Peyer's patch (tissue), 4 donors: Measurements from ENCODE around the gene NRXN3. TPM values are rescaled to one million over a fixed set of nuclear protein-coding genes. Genes with fewer than 3 reads are reported as not detected.

Experiments
- DNase-seq, 3 donors: peaks; one replicate each; pipeline ENCODE4 v3.0.0-alpha.2; 2017 to 2019
- H3K27ac ChIP-seq, 4 donors: fragments of 200-600 bp; sonication (generic); one replicate each; pipeline ENCODE4 v1.5.1; 2016 to 2019
- H3K27me3 ChIP-seq, 2 donors: fragments of 200-600 bp; sonication (generic); one replicate each; pipeline ENCODE4 v1.5.1; 2019
- H3K36me3 ChIP-seq, 3 donors: fragments of 200-600 bp; sonication (generic); one replicate each; pipeline ENCODE4 v1.5.1; 2016 to 2019
- H3K4me1 ChIP-seq, 4 donors: fragments of 200-600 bp; sonication (generic); one replicate each; pipeline ENCODE4 v1.5.1; 2016 to 2019
- H3K4me3 ChIP-seq, 4 donors: fragments of 200-600 bp; sonication (generic); 1 replicate in 3 of 4; 2 replicates in 1 of 4; pipeline ENCODE4 v1.5.1; 2016 to 2019; ENCODE audit warnings: mild to moderate bottlenecking in 1 of 4
- H3K9me3 ChIP-seq, 4 donors: fragments of 200-600 bp; sonication (generic); one replicate each; pipeline ENCODE4 v1.5.1; 2016 to 2019; ENCODE audit warnings: mild to moderate bottlenecking in 1 of 4
- CTCF ChIP-seq, 6 experiments: fragments of 450-650 bp in 4 of 6; fragments of 200-600 bp in 2 of 6; sonication (generic) in 1 of 6; IDR thresholded peaks; one replicate each; pipeline ENCODE4 v1.5.1; 2017 to 2019; ENCODE audit warnings: antibody characterized with exemption in 6 of 6, mild to moderate bottlenecking in 3 of 6, moderate library complexity in 1 of 6
- POLR2A ChIP-seq, 2 donors: fragments of 450-650 bp; IDR thresholded peaks; one replicate each; pipeline ENCODE4 v1.5.1; 2017; ENCODE audit warnings: antibody characterized with exemption in 2 of 2, mild to moderate bottlenecking in 2 of 2, moderate library complexity in 2 of 2
- total RNA-seq, 4 donors: library from RNA; depleted of rRNA; stranded (reverse); fragments of >200 nt; gene quantifications; one replicate each; pipeline ENCODE4 v1.1.0, GENCODE V29; 2016

Gene NRXN3
- total RNA-seq, 4 donors from 2014 or later, result 1.6 to 10.2 (median 4.4) TPM

GRCh38 chr14:79613625-79614024 lies 1443.5 kb downstream of the NRXN3 start:
- no peaks in the 10 kb centered on the region for H3K27me3 ChIP-seq
- H3K36me3 ChIP-seq, result no peaks in the 10 kb centered on the region
- H3K9me3 ChIP-seq, result no peaks in the 10 kb centered on the region
- no peak for DNase-seq
- TF ChIP-seq CTCF (IDR thresholded peaks at IDR 0.05) (no peak), POLR2A (IDR thresholded peaks at IDR 0.05) (no peak)
- H3K4me3 ChIP-seq, result no peak overlapping the region
- H3K4me1 ChIP-seq, result no peaks in the 10 kb centered on the region
- no peak overlapping the region for H3K27ac ChIP-seq

GRCh38 chr14:79614448-79614847 lies 1444.3 kb downstream of the NRXN3 start:
- Histone ChIP-seq H3K36me3 (no peaks in the 10 kb centered on the region), H3K4me3 (no peak overlapping the region), H3K4me1 (no peaks in the 10 kb centered on the region), H3K27ac (no peak overlapping the region), H3K27me3 (no peaks in the 10 kb centered on the region), H3K9me3 (no peaks in the 10 kb centered on the region)
- DNase-seq, result no peak
- TF ChIP-seq CTCF (IDR thresholded peaks at IDR 0.05) (no peak), POLR2A (IDR thresholded peaks at IDR 0.05) (no peak)

- no peak for DNase-seq
- no peak overlapping the region for H3K27ac ChIP-seq
- TF ChIP-seq CTCF (IDR thresholded peaks at IDR 0.05), result no peak
- H3K4me1 ChIP-seq, result no peaks in the 10 kb centered on the region
- H3K9me3 ChIP-seq, result no peaks in the 10 kb centered on the region
- no peak overlapping the region for H3K4me3 ChIP-seq
- H3K36me3 ChIP-seq, result no peaks in the 10 kb centered on the region
- no peaks in the 10 kb centered on the region for H3K27me3 ChIP-seq
Observed at GRCh38 chr14:79627058-79627457, 1456.9 kb downstream of the NRXN3 start.

GRCh38 chr14:79629411-79630287 lies 1459.5 kb downstream of the NRXN3 start:
- Histone ChIP-seq H3K4me1 (no peaks in the 10 kb centered on the region), H3K9me3 (no peaks in the 10 kb centered on the region), H3K36me3 (no peaks in the 10 kb centered on the region), H3K27ac (no peak overlapping the region), H3K27me3 (no peaks in the 10 kb centered on the region), H3K4me3 (no peak overlapping the region)
- DNase-seq, result no peak
- TF ChIP-seq POLR2A (IDR thresholded peaks at IDR 0.05), result no peak
- TF ChIP-seq CTCF (IDR thresholded peaks at IDR 0.05), result no peak

GRCh38 chr14:79630288-79630960 lies 1460.3 kb downstream of the NRXN3 start:
- H3K4me3 ChIP-seq, result no peak overlapping the region
- TF ChIP-seq CTCF (IDR thresholded peaks at IDR 0.05) (no peak), POLR2A (IDR thresholded peaks at IDR 0.05) (no peak)
- DNase-seq, result no peak
- no peaks in the 10 kb centered on the region for H3K27me3 ChIP-seq
- no peaks in the 10 kb centered on the region for H3K9me3 ChIP-seq
- H3K27ac ChIP-seq, result no peak overlapping the region
- H3K36me3 ChIP-seq, result no peaks in the 10 kb centered on the region
- no peaks in the 10 kb centered on the region for H3K4me1 ChIP-seq
